DOHH2 (cell line): ENCODE results near the gene BBS12.

Experiments
- EZH2phosphoT487 ChIP-seq: fragments of 200-600 bp; sonication (generic); IDR thresholded peaks from 2 replicates; pipeline ENCODE4 v1.6.1; 2017; ENCODE audit warnings: borderline replicate concordance, mild to moderate bottlenecking, antibody characterized with exemption, low read length, moderate library complexity, mixed read lengths
- TF ChIP-seq, protein P1 (sequence below): fragments of 200-600 bp; sonication (generic); IDR thresholded peaks from one replicate; pipeline ENCODE4 v1.5.1; 2014; ENCODE audit warnings: antibody characterized with exemption, mild to moderate bottlenecking, low read depth, low read length; ENCODE audit not compliant: poor library complexity, severe bottlenecking

DNA sequence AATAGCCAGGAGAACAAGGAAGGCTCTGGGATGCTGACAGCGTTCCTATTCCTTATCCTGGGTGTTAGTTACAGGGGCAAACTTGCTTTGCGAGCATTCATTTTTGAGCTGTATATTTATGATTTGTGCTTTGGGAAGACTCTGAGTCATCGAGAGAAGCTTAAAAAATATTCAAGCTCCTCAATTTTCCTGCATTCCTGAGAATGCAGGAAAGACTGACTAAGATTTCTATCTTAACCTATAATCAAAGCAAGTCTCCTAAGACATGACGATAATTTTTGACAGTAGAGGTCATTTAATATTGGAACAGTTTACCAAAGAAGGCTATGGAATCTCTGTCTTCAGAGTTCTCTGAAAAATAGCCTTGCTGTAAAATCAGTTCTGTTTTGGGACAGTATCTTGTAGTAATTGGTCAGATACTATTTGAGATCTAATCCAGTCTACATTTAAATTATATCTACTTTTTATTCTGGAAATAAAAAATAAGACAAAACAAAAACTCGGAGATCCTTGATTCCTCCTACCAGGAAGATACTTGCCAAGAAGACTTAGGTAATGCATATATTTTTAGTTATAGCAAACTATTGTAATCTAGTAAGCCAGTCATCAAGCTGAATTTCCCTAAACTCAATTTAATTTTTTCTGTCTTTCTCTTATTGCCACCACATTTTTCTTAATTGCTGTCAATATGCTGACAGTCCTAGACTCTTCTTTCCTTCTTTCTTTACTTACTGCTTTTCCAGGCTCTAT lies 31.7 kb downstream of the BBS12 start:
- TF ChIP-seq EZH2phosphoT487, result no peak
- TF ChIP-seq, protein P1, sequence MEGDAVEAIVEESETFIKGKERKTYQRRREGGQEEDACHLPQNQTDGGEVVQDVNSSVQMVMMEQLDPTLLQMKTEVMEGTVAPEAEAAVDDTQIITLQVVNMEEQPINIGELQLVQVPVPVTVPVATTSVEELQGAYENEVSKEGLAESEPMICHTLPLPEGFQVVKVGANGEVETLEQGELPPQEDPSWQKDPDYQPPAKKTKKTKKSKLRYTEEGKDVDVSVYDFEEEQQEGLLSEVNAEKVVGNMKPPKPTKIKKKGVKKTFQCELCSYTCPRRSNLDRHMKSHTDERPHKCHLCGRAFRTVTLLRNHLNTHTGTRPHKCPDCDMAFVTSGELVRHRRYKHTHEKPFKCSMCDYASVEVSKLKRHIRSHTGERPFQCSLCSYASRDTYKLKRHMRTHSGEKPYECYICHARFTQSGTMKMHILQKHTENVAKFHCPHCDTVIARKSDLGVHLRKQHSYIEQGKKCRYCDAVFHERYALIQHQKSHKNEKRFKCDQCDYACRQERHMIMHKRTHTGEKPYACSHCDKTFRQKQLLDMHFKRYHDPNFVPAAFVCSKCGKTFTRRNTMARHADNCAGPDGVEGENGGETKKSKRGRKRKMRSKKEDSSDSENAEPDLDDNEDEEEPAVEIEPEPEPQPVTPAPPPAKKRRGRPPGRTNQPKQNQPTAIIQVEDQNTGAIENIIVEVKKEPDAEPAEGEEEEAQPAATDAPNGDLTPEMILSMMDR, result no peak
